NCI-H146 (cell line): Measurements from ENCODE around the gene SLC30A7.

Experiments
- DNase-seq: peaks from one replicate; lab custom pipeline; 2025; lab: John Stamatoyannopoulos, UW

Gene SLC30A7

GRCh38 chr1:101027194-101027772, 131.4 kb downstream of the SLC30A7 start:
- no peak for DNase-seq

GRCh38 chr1:101028466-101028865, 132.6 kb downstream of the SLC30A7 start:
- no peak for DNase-seq

GRCh38 chr1:101029184-101029583, 133.3 kb downstream of the SLC30A7 start:
- DNase-seq: no peak

- no peak for DNase-seq
Observed at GRCh38 chr1:101030881-101031280, 135.0 kb downstream of the SLC30A7 start.
